Amniotic stem cell (primary cell): ENCODE results near the gene DNPEP.
A peak's percentile ranks its signal among the peaks of the same experiment; 100 is the strongest.

ENCODE experiments used
- DNase-seq: peaks from one replicate; lab custom pipeline; 2025; lab: John Stamatoyannopoulos, UW

Gene DNPEP

GRCh38 chr2:219387306-219388120 is at the start of gene DNPEP:
DNPEP (minus strand) TSS chr2:219387912; CDS start chr2:219387794, 118 bp downstream.
- peak; percentile 99 for DNase-seq

GRCh38 chr2:219437141-219437540 is 49.4 kb upstream of the DNPEP start:
- no peak for DNase-seq

GRCh38 chr2:219436491-219436890 is 48.8 kb upstream of the DNPEP start:
- DNase-seq = no peak

GRCh38 chr2:219435701-219436100 is 48.0 kb upstream of the DNPEP start:
- DNase-seq = no peak

- no peak for DNase-seq
Observed at GRCh38 chr2:219434718-219435525, 47.2 kb upstream of the DNPEP start, which contains the start of gene SPEG. SPEG (plus strand) TSS chr2:219434843; CDS start chr2:219434978, 135 bp downstream.

- no peak for DNase-seq
Observed at GRCh38 chr2:219434468-219434717, 46.7 kb upstream of the DNPEP start.

GRCh38 chr2:219433666-219434467 is 46.2 kb upstream of the DNPEP start:
- no peak for DNase-seq

- no peak for DNase-seq
Observed at GRCh38 chr2:219430633-219431615, 43.2 kb upstream of the DNPEP start.

- DNase-seq = no peak
Observed at GRCh38 chr2:219429958-219430606, 42.4 kb upstream of the DNPEP start.

GRCh38 chr2:219428469-219428868 is 40.8 kb upstream of the DNPEP start:
- no peak for DNase-seq

GRCh38 chr2:219426534-219427136 is 38.9 kb upstream of the DNPEP start:
- DNase-seq = no peak

- no peak for DNase-seq
Observed at GRCh38 chr2:219426068-219426443, 38.3 kb upstream of the DNPEP start.

- DNase-seq = no peak
Observed at GRCh38 chr2:219425238-219426067, 37.7 kb upstream of the DNPEP start.

GRCh38 chr2:219423652-219424377 is 36.1 kb upstream of the DNPEP start:
- no peak for DNase-seq

- DNase-seq = no peak
Observed at GRCh38 chr2:219422952-219423534, 35.3 kb upstream of the DNPEP start.

GRCh38 chr2:219421323-219421722 is 33.6 kb upstream of the DNPEP start:
- DNase-seq = no peak

- DNase-seq = no peak
Observed at GRCh38 chr2:219420687-219421086, 33.0 kb upstream of the DNPEP start.
